GM12878 (cell line): ENCODE measurements around the gene BCAS2.

ENCODE experiments used
- POLR2AphosphoS2 ChIP-seq: IDR thresholded peaks from 2 replicates; pipeline ENCODE4 v1.6.1; 2011; ENCODE audit warnings: low read depth, mild to moderate bottlenecking, low read length, improper control_type of control experiment, moderate library complexity
- ZNF24 ChIP-seq: fragments of 450-650 bp; IDR thresholded peaks from 2 replicates; pipeline ENCODE4 v1.6.1; 2017; ENCODE audit warnings: antibody characterized with exemption, mild to moderate bottlenecking

DNA sequence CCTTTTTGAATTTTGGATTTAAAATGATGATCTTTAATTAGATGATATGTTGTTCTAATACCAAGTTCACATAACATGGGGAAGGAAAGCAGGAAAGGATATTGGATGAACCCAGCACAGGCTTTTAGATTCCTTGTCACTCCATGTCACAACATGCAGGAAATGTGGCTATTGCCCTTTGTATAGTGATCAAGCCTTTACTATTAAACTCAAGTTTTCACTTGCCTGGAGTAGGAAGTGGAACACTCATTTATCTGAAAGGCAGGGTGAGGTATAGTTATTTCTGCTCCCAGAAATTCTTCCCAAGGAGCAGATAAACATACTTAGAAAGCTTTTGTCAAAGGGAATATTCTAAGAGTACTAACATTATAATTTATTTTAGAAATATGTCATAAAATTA is 37.2 kb upstream of the BCAS2 start:
- TF ChIP-seq ZNF24 (no peak), POLR2AphosphoS2 (no peak)
